ENCODE results near the gene TRPM2.

- TF ChIP-seq CTCF (IDR thresholded peaks at IDR 0.05), result no peak
- TF ChIP-seq POLR2A (IDR thresholded peaks at IDR 0.05), result no peak
Measured at GRCh38 chr21:44438531-44439210, 85.2 kb downstream of the TRPM2 start.

All from esophagus squamous epithelium (tissue), 4 donors.